Mucosa of stomach (tissue), 1 donor: ENCODE results near the gene TPH1.

Experiments
- H3K27me3 ChIP-seq: one replicate; pipeline ENCODE4 v1.7.0; 2013; ENCODE audit warnings: mild to moderate bottlenecking, low read length; ENCODE audit not compliant: control insufficient read depth, insufficient read depth
- H3K36me3 ChIP-seq: one replicate; pipeline ENCODE4 v1.7.0; 2013; ENCODE audit warnings: low read length; ENCODE audit not compliant: control insufficient read depth, insufficient read depth
- H3K4me1 ChIP-seq: one replicate; pipeline ENCODE4 v1.7.0; 2013; ENCODE audit warnings: mild to moderate bottlenecking, low read length; ENCODE audit not compliant: control insufficient read depth, insufficient read depth
- H3K4me3 ChIP-seq: one replicate; pipeline ENCODE4 v1.7.0; 2013; ENCODE audit warnings: low read length
- H3K9ac ChIP-seq: one replicate; pipeline ENCODE4 v1.7.0; 2013; ENCODE audit warnings: mild to moderate bottlenecking, low read length, moderate library complexity
- H3K9me3 ChIP-seq: one replicate; pipeline ENCODE4 v1.7.0; 2013; ENCODE audit warnings: mild to moderate bottlenecking, low read length, moderate library complexity; ENCODE audit not compliant: control insufficient read depth
- donor health status: Pancreatic carcinoma.

Gene TPH1

GRCh38 chr11:18046116-18046777, at the start of gene TPH1:
Gene TPH1 (minus strand): TSS chr11:18046269. CDS start chr11:18040762, 5,507 bp downstream.
- Histone ChIP-seq H3K9ac (no peak within 1 kb of the TSS), H3K4me3 (no peak within 1 kb of the TSS), H3K4me1 (no peaks in the 10 kb centered on the region), H3K36me3 (no peaks in the 10 kb centered on the region), H3K27me3 (peaks cover 10% of the 10 kb centered on the region), H3K9me3 (no peaks in the 10 kb centered on the region)

- Histone ChIP-seq H3K9ac (no peak overlapping the region), H3K36me3 (no peaks in the 10 kb centered on the region), H3K9me3 (no peaks in the 10 kb centered on the region), H3K27me3 (no peaks in the 10 kb centered on the region), H3K4me1 (peaks cover 8% of the 10 kb centered on the region), H3K4me3 (no peak overlapping the region)
Measured at GRCh38 chr11:18093959-18094358, 47.9 kb upstream of the TPH1 start.

- H3K9ac ChIP-seq, result no peak overlapping the region
- H3K36me3 ChIP-seq, result no peaks in the 10 kb centered on the region
- H3K27me3 ChIP-seq, result no peaks in the 10 kb centered on the region
- no peak overlapping the region for H3K4me3 ChIP-seq
- peaks cover 8% of the 10 kb centered on the region for H3K4me1 ChIP-seq
- no peaks in the 10 kb centered on the region for H3K9me3 ChIP-seq
Measured at GRCh38 chr11:18091731-18092130, 45.7 kb upstream of the TPH1 start.

- H3K9me3 ChIP-seq, result no peaks in the 10 kb centered on the region
- peaks cover 4% of the 10 kb centered on the region for H3K4me1 ChIP-seq
- H3K36me3 ChIP-seq, result no peaks in the 10 kb centered on the region
- H3K4me3 ChIP-seq, result no peak overlapping the region
- H3K9ac ChIP-seq, result no peak overlapping the region
- H3K27me3 ChIP-seq, result no peaks in the 10 kb centered on the region
Measured at GRCh38 chr11:18088966-18089365, 42.9 kb upstream of the TPH1 start.

- H3K4me3 ChIP-seq, result no peak overlapping the region
- no peaks in the 10 kb centered on the region for H3K9me3 ChIP-seq
- H3K36me3 ChIP-seq, result no peaks in the 10 kb centered on the region
- H3K9ac ChIP-seq, result no peak overlapping the region
- no peaks in the 10 kb centered on the region for H3K4me1 ChIP-seq
- H3K27me3 ChIP-seq, result no peaks in the 10 kb centered on the region
Measured at GRCh38 chr11:18088366-18088765, 42.3 kb upstream of the TPH1 start.

- H3K36me3 ChIP-seq, result no peaks in the 10 kb centered on the region
- H3K4me3 ChIP-seq, result no peak overlapping the region
- H3K9ac ChIP-seq, result no peak overlapping the region
- H3K4me1 ChIP-seq, result no peaks in the 10 kb centered on the region
- H3K27me3 ChIP-seq, result no peaks in the 10 kb centered on the region
- no peaks in the 10 kb centered on the region for H3K9me3 ChIP-seq
Measured at GRCh38 chr11:18081551-18081950, 35.5 kb upstream of the TPH1 start.

- H3K27me3 ChIP-seq, result no peaks in the 10 kb centered on the region
- no peaks in the 10 kb centered on the region for H3K36me3 ChIP-seq
- H3K9ac ChIP-seq, result no peak overlapping the region
- no peak overlapping the region for H3K4me3 ChIP-seq
- no peaks in the 10 kb centered on the region for H3K4me1 ChIP-seq
- H3K9me3 ChIP-seq, result no peaks in the 10 kb centered on the region
Measured at GRCh38 chr11:18080451-18080850, 34.4 kb upstream of the TPH1 start.

GRCh38 chr11:18078909-18079308, 32.8 kb upstream of the TPH1 start:
- H3K27me3 ChIP-seq, result no peaks in the 10 kb centered on the region
- H3K9ac ChIP-seq, result no peak overlapping the region
- H3K9me3 ChIP-seq, result no peaks in the 10 kb centered on the region
- H3K4me1 ChIP-seq, result no peaks in the 10 kb centered on the region
- no peaks in the 10 kb centered on the region for H3K36me3 ChIP-seq
- H3K4me3 ChIP-seq, result no peak overlapping the region

- H3K4me1 ChIP-seq, result no peaks in the 10 kb centered on the region
- no peak overlapping the region for H3K9ac ChIP-seq
- H3K27me3 ChIP-seq, result no peaks in the 10 kb centered on the region
- H3K36me3 ChIP-seq, result no peaks in the 10 kb centered on the region
- H3K4me3 ChIP-seq, result no peak overlapping the region
- H3K9me3 ChIP-seq, result no peaks in the 10 kb centered on the region
Measured at GRCh38 chr11:18075444-18075843, 29.4 kb upstream of the TPH1 start.

GRCh38 chr11:18071098-18071705, 25.1 kb upstream of the TPH1 start:
- H3K4me1 ChIP-seq, result no peaks in the 10 kb centered on the region
- no peaks in the 10 kb centered on the region for H3K9me3 ChIP-seq
- H3K4me3 ChIP-seq, result no peak overlapping the region
- no peaks in the 10 kb centered on the region for H3K27me3 ChIP-seq
- no peak overlapping the region for H3K9ac ChIP-seq
- no peaks in the 10 kb centered on the region for H3K36me3 ChIP-seq

GRCh38 chr11:18067372-18067771, 21.3 kb upstream of the TPH1 start:
- H3K4me3 ChIP-seq, result no peak overlapping the region
- H3K9me3 ChIP-seq, result no peaks in the 10 kb centered on the region
- H3K9ac ChIP-seq, result no peak overlapping the region
- H3K36me3 ChIP-seq, result no peaks in the 10 kb centered on the region
- H3K4me1 ChIP-seq, result peaks cover 28% of the 10 kb centered on the region
- H3K27me3 ChIP-seq, result no peaks in the 10 kb centered on the region

GRCh38 chr11:18066626-18067025, 20.6 kb upstream of the TPH1 start:
- Histone ChIP-seq H3K4me3 (no peak overlapping the region), H3K36me3 (no peaks in the 10 kb centered on the region), H3K9me3 (no peaks in the 10 kb centered on the region), H3K9ac (no peak overlapping the region), H3K4me1 (peaks cover 28% of the 10 kb centered on the region), H3K27me3 (no peaks in the 10 kb centered on the region)
